Activated CD4-positive, alpha-beta T cell treated with anti-CD3 and anti-CD28 coated beads, Interleukin-2, amount 50 U/mL, for 24 hours (primary cell): ENCODE results near the gene ZBTB7C.

Experiments
- DNase-seq, 2 donors: peaks; one replicate each; pipeline ENCODE4 v3.0.0-alpha.2; 2020; ENCODE audit warnings: low read depth in 1 of 2, low spot score in 1 of 2

The ZBTB7C gene

DNA sequence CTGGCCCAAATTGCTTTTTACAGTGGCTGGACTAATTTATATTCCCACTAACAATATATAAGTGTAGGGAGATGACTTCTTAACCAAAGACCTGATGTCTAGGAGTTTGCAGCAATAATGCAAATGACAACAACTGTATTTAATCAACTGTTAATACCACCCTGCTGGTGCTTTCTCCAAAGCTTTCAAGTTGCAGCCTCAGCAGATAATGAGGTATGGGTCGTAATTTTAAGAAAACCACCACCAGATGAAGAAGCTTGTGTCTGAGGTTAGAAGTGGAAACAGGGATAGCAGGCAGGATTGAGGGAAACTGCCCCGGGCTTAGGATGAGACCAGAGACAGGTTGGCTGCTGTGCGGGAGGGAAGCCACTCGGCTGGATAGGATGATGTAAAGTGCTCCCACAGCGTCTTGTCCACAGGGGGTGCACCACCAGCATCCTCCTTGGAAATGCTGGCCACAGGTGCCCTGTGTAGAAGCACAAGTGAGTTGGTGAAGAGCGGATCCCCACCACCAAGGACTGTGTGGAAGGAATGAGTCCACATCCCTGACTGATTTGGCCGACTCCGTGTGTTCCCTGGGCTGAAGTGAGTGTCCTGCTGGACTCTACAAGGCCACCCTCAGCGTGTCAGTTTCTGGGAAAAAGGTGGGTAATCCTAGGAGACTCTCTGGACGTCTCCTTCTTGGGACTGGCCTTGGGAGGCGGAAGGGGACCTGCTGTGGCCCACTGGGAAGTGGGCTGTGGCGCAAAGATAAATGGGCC lies 402.6 kb downstream of the ZBTB7C start:
- no peak for DNase-seq

DNA sequence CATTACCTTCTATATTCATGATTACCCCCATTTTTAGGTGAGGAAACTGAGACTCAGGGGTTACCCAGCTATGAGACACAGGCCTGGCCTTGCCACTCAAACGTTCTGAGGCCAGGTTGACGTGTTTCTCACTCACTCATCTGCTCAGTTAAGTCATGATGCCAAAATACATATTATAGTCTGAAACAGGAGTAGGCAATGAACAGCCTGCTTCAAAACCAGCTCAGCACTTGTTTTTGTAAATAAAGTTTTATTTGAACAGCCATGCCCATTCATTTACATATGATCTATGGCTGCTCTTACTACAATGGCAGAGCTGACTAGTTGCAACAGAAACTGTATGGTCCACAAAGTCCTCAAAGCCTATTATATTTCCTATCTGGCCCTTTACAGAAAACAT lies 404.6 kb downstream of the ZBTB7C start:
- DNase-seq: no peak

DNA sequence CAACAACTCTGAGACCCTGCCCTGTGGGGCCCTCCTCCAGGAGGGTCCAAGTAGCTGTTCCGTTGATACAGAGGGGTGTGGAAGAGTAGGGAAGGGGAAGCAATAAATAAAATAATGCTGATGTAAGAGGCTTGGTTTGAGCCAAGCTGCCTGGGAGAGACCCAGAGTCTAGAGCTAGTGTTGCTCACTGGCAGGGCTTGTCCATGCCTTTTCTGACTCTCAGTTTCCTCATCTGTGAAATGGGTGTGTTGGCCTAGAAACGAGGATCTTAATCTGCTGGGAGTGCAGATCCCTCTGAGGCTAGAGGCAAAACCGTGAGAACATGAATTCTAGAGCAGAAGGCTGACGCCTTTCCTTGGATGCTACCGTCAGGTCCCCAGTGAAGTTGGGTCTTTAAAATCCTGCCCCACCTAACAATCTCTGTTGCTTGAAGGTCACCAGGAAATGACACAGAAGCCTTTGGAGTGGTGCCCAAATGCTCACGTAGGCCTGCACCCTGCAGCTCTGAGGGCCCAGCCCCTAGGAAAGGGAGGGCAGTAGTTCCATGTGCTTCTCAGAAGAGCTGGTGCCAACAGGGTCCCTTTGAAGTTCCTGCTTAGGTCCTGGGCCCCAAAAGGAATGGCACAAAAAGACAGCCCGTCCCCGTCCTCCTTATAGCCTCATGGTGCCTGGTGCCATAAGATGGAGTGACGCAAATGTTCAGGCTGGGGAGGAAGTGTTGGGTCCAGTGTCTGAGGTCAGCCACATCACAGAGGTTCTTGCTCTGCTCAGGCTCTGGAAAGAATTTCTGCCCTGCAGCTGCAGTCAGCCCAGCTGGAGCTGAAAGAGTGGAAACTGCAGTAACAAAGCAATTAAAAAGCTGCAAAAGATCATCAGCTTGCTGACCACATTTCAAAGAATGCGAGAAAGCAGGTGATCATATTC lies 405.5 kb downstream of the ZBTB7C start:
- DNase-seq: no peak

DNA sequence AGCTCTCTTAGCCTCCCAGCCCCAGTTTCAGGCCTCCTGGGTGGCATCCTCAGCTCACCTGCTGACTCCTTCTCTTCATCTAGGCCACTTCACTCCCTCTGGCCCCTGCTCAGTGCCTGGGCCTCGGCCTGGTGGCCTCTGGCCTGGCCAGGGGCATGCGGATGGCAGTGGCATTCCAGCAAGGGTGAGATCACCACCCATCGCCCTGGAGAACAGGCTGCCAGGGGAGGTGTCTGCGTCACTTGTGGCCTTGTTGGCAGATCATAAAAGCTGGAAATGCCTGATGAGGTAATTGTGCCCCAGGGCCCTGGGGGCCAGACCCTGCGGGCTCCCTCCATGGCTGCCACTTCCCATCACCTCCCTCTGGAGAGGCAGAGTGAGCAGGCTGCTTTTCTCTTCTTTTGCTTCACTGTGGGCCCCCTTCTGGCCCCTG lies 406.2 kb downstream of the ZBTB7C start:
- no peak for DNase-seq

DNA sequence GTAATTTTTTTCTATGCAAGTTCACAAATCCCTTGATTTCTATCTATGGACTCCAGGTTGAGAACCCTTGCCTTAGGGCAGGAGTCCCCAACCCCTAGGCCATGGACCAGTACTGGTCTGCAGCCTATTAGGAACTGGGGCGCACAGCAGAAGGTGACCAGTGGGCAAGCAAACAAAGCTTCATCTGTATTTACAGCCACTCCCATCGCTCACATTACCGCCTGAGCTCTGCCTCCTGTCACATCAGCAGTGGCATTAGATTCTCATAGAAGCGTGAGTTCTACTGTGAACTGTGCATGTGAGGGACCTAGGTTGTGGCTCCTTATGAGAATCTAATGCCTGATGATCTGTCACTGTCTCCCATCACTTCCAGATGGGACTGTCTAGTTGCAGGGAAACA lies 408.5 kb downstream of the ZBTB7C start:
- no peak for DNase-seq

DNA sequence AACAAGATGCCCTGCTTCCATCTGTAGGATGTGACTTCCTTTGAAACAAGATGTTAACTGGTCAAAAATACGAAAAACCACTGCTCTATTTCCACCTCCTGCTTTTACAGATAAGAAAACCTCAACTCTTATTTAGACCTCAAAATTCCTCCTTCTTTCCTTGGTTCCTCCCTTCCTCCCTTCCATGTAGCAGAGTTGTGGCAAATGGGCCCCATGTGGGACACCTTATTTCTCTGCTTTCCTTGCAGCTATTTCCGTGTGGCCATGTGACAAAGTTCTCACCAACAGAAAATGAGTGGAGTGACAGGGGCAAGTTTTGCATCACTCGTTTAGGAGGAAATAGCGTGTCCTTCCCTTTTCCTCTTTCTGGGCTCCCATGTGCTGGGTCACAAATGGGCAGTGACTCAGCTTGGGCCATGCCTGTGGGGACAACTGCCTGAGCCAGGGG lies 409.4 kb downstream of the ZBTB7C start:
- DNase-seq: no peak

DNA sequence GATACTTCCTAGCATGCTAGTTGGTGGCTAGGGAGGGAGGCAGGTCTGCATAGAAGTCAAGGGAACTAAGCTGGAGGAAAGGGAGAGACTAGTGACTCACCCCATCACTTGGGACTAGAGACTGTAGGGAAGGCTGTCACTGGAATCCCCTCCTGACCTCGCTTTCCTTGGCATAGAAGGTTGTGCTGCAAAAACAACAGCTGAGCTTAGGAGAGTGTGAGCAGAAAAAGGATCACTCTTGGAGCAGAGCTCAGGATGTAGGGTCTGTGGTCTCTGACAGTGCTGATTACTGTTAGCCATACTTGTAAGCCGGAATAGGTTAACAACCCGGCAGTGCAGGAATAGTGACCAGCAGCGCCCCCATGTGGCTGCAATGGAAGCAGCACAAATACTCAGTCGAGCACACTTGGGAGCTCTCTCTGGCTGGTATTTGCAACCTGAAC lies 411.8 kb downstream of the ZBTB7C start:
- peak in 1 of 2 donors; percentile 6 for DNase-seq

DNA sequence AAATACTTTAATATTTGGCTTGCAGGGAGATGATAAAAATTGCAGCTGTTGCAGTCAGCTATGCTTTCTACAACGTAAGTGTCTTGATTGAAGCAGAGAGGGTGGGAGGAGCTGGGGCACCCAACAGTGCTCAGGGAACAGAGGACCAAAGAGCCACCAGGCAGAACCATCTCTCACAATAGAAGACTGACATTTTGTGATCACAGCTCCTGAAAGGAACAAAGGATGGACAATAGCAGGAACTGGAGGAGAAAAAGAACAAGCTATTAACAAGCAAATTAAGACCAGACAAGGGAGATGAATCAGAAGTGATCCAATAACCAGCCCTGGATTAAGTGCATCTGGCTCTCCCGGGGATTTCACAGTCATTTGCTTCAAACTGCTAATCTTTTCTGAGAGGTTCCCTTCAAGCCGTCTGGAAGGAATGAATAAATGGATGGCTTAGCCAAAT lies 413.1 kb downstream of the ZBTB7C start:
- no peak for DNase-seq

DNA sequence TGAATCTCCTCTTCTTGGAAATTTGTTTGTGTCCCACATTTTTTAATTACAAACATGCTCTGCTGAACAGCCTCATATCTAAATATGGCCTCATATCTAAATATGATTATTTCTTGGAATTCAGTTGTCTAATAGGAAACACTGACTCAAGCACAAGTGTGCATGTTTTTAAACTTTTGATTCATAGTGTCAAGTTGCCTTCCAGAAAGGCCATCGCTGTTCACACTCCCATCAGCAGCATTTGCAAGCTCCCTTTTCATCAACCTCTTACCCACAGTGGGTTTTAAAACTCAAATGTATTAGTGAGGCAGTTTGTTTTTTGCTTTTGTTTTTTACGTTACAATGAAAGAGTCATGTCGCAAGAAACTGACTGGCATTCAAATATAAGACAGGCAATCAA lies 413.5 kb downstream of the ZBTB7C start:
- DNase-seq: no peak

DNA sequence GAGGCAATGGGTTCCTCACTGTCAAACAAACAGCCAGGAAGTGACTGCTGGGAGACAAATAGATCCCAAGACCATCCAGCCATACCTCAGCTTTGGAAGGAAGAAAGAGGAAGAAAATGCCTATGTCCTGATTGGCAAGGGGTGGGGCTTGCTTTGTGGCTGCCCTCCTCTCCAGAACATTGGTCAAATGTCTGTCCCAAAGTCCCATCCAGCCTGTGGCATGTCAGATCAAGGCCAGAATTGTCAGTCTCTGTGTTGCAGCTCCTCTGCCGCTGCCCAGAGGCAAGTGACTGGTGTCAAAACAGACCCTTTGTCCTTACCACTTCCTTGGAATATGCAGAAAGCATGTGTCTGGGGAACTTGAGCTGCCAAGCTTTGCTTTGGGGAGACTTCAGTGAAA lies 415.8 kb downstream of the ZBTB7C start:
- DNase-seq: no peak

DNA sequence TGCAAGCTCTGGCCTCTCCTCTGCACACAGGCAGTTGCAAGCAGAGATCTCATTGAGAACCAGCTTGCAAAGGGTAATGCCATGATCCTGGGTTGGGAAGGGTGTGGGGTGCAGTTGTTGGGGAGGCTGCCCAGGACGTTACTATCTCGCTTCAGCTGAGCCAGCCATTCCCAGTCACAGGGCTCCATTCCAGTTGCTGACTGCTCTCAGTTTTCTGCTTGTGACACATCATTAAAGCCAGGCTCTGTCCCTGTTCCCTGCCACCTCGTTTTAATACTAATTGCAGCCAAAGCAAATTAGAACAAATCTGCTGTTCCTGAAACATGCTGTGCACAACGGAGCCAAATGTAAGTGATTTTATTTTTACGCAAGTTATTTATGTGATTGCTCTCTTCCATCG lies 416.2 kb downstream of the ZBTB7C start:
- DNase-seq: no peak

DNA sequence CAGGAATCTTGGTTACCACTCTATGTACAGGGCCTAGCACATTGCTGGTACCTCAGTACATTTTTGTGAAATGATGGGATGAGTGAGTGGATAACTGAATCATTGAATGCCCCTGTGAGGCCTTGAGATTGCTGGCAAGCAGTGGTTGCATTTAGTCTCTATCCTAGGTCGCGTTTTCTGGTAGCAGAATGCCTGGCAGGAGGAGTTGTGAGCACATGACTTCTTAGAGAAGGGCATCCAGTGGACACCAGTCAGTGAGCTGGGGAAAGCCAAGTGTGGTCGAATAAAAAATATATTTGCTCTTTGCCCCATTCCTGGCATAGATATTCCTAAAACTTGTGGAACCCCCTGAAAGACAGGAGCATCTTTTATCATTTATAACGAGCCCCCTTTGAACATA lies 416.9 kb downstream of the ZBTB7C start:
- DNase-seq: no peak

DNA sequence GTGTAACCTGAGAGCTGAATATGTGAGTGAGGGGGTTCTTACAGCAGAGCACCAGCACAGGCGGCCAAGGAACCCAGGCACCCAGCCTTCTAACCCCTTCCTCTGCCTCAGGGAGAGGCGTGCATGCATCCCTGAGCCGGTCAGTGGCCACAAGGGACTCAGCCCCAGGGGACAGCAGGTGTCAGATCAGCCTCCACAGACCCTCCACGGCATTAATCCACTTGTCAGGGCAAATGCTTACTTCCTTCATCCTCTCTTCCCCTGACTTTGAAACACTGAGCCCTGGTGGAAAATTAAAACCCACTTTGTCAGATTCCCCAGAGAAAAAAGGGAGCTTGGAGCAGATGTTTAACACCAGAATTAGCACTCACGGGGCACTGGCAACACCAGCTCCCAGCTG lies 418.2 kb downstream of the ZBTB7C start:
- DNase-seq: no peak

DNA sequence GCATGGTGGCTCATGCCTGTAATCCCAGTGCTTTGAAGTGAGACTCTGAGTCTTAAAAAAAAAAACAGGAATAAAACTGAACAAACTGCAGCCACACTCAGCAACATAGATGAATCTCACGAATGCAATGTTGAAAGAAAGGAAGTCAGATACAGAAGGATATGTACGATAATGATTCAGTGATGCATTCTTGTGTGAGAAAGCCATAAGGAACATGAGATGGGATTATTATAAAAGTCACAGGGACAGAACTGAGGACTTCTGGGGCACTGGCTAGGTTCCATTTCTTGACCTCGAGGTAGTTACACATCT lies 421.8 kb downstream of the ZBTB7C start:
- DNase-seq: no peak

DNA sequence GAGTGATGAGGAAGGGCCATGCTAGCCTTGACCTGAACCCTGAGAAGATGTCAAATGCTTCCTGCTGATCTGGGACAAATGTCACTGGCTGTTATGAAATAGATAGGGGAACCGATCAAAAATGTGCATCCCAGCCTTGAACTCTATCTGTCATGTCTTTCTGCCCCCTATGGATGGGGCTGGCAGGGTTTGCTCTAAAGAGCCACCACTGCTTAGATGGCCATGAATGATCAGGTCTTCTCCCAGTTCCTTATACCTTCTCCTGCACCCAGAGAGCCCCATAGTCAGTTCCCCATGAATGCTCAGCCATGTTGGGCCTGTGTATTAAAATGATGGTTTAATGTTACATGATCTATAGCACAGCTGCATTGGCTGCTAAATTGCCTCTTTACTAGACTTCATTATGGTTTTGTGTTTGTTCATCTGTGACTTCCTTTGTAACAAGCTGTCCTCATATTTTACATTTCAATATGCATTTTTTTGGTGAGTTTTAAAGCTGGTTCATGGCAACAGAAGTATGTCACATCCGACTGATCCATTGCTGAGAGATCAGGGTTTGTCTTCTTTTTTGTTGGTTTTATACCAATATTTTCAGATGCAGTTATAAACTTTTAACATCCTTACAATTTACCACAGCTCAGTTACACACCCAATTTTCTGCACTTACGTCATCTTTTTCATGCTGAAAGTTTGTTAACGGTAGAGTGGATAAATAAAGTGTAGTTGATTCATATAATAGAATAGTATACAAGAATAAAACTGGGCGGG lies 422.4 kb downstream of the ZBTB7C start:
- DNase-seq: no peak

DNA sequence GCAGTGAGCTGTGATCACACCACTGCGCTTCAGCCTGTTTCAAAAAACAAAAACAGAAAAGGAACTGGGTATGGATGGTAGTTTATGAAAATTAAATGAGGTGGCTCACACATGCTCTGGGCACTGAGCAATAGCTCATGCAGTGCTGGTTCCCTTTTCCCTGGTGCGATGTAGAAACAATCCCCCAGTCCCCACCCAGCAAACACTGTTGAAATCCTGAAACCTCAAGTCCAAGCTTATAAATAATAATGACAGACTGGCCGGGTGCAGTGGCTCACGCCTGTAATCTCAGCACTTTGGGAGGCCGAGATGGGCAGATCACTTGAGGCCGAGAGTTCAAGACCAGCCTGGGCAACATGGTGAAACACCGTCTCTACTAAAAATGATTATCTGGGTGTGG lies 423.3 kb downstream of the ZBTB7C start:
- no peak for DNase-seq

DNA sequence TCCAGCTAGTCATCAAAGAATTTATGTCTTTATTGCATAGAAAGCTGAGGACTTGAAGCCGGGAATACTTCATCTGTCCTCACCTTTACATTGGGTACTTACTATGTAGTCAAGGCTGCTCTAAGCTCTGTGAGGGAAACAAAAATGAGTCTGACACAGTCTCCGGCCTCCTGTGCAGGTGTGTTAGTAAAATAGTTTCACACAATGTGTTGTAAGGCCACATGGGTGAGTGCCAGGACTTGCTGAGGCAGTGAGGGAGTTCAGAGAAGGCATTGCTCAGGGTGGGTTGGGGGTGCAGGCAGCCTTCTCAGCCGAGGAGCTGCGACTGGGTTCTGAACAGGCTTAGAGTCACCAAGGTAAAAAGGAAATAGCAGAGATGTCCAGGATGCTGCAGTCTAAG lies 424.2 kb downstream of the ZBTB7C start:
- DNase-seq: no peak

DNA sequence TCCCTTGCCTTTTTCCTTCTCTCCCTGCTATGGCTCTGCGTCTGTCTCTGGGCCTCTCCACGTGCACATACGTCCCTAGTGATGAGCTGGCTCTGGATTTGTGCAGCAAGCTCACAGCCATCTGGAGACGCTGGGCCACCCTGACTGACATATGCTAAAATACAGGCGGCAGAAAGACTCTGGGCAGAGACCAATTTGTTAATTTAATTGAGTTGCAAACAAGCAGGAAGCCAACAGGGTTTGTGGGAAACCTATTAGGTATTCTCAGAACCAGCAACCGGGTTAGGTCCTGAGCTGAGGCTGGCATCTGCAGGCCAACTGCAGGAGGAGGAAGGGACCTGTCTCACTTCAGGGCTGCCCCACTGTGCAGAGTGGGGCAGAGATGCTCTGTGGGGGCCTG lies 425.2 kb downstream of the ZBTB7C start:
- DNase-seq: no peak

DNA sequence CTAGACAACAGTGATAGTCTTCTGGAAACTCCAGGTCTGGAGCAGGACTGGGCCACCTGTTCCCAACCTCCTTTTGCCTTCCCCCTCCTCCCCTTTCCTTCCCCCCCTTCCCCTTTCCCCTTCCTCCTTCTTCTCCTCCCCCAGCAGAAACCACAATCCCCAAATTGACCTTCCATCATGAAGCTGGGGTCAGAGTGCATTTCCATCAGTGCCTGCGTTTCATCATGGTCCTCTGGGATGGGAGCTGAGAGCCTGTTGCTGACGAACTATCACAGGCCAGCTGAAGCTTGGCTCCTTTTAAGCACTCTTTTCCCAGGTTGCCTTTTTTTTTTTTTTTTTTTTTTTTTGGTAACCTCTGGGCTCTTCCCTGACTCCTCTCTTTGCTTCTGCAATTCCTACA lies 426.1 kb downstream of the ZBTB7C start:
- DNase-seq: no peak

DNA sequence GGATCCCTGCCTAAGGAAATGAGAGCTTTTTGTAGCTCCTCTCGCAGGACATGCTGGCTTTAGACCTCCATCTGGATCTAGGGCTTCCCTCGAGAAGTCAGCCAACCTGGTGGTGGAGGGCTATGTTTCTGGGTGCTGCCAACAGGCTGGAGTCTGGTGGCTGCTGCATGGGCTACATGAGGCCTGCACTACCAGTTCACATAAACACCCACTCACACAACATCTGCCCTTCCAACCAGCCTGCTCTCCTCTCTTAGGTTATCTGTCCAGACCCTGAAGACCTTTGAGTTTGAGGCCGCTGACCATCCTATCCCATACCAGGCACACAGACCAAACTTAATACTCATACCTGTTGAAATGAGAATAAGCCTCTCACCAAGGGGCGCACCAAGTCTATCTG lies 427.4 kb downstream of the ZBTB7C start:
- DNase-seq: no peak

DNA sequence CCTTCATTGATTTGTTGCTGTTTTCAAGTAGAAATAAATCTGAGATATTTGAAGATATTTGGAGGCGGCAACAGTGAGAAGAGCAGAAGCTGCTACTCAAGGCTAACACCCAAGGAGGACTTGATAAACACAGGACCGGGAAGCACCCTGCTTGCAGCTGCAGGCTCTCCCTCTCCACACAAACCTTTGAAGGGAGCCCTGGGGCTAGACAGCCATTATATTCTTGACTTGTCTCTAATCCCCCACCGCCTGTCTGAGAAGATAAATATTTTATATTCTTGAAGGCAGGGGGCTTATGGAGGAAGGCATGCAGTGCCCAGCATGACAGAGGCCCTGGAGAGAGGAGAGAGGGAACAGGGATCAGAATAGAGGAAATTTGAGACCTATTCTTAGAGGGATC lies 427.9 kb downstream of the ZBTB7C start:
- DNase-seq: no peak
